NCI-H510A (cell line): Measurements from ENCODE around the gene DIABLO.
"Not testable (repeated sequence)": the region's sequence is repeated elsewhere in the genome, so short reads cannot be mapped to it uniquely, and the experiment has no call there.

Source experiments
- DNase-seq: peaks from one replicate; lab custom pipeline; 2025; lab: John Stamatoyannopoulos, UW

The DIABLO gene

DNA sequence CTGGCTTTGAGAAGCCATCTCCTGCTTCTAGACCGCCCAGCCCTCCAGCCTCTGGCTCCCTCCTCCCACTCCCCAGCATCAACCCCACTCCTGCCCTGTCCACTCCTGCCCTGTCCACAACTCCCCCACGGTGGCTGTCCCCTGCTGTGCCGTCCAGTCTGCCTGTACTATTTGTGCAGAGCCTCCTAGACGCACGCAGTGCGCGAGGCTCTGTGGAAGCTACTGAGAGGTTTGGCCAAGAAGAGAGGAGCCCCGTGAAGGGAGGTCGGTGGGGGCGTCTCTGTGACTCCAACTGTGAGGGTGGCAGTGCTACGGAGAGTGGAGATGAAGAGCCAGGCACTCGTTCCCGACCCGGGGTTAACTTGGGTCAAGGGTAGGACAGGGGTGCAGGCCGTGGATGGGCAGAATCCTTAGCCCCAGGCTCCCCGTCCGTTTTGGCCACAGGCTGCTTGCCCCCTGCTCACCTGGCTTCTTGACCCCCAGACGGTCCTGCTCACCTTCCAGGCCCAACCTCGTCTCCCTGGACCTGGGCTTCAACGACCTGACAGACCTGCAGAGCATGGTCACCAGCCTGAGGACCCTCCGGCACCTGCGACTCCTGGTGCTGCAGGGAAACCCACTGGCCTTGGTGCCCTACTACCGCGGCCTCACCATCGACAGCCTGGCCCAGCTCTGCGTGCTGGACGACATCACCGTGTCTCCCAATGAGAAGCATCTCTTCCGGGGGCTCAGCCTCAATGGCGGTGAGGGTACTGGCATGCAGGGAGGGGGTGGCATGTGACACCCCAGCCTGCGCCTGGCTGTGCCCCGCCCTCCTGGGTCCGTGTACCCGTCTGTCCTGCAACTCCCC lies 36.0 kb downstream of the DIABLO start:
- no peak for DNase-seq

DNA sequence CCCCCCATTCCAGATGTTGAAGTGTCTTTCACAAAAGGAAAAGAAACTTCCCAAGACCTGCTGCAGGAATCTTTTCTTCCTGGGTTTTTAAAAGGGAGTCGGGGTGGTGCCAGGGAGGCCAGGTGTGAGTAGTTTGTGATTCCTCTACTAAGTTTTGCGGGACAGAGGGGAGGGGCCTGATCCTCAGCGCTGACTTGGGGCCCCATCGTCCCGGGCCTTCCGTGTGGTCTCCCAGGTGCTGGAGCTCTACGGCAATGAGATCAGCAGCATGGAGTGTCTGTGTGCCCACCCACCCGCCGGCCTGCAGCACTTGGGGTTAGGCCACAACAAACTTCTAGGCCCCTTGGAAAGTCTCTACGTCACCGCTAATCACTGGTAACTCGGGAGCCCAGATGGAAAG lies 38.4 kb downstream of the DIABLO start:
- no peak for DNase-seq

DNA sequence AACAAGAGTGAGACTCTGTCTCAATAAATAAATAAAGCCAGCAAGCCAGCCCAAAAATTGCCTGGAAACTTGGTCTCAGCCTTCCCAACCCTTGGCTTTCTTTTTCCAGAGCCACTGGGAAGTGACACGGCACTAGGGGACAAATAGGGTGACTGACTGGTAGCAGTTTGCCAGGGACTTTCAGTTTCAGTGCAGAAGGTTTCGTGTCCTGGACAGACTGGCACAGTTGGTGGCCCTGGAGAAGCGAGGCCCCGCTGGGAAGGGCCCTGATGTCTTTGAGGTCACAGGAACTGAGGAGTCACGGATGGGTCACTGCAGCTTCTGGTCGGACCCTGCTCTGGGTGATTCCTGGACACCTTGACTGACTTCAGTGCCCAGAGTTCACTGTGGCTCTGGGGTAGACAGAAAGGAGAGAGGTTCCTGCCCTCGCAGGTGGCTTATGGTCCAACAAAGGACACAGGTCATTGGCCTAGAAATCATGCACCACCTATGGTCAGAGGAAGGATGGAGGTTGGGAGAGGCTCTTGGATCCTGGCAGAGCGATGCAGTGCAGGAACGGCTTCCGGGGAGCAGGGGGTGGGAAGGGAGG lies 40.3 kb downstream of the DIABLO start:
- no peak for DNase-seq

DNA sequence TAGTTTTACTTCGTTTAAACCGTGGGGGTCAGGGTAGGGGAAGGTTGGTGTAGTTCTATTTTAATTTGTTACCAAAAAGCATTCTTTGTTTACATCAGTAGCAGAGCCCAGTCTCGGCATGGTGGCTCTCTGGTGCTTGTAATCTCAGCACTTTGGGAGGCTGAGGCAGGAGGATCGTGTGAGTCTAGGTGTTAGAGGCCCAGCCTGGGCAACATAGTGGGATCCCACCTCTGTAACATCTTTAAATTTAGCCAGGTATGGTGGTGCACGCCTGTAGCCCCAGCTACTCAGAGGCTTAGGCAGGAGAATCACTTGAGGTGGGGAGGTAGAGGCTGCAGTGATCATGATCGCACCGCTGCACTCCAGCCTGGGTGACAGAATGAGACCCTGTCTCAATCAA lies 40.8 kb downstream of the DIABLO start:
- DNase-seq: no peak

DNA sequence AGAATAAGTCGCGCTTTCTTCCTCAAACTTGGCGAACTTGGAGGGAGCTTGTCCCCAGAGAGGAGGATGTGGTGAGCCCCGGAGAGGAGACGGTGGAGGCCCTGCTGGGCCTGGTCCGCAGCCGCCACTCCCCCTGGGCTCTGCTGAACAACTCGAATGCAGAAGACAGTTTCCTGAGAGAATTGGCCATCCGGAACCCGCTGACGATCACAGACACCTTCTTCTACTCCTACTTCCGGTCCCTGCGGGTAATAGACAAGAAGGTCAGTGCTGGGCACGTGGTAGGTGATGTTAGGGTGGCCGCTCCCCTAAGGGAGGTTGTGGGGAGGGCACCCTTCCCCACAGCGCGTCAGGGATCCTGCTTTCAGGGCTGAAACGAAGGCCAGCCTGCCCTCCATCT lies 41.3 kb downstream of the DIABLO start:
- DNase-seq: no peak

DNA sequence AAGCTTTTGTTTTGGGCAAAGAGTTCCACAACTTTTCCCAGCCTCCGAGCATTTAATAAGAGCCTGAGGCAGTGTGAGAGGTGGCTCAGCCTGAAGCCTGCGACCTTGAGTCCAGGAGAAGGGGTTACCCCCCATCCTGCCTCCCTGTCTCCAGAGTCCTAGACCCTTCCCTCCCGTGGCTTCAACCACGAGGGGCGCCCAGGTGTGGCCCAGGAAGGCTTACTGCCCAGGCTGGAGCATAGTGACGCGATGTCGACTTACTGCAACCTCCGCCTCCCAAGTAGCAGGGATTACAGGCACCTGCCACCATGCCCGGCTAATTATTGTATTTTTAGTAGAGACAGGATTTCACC lies 42.3 kb downstream of the DIABLO start:
- no peak for DNase-seq

DNA sequence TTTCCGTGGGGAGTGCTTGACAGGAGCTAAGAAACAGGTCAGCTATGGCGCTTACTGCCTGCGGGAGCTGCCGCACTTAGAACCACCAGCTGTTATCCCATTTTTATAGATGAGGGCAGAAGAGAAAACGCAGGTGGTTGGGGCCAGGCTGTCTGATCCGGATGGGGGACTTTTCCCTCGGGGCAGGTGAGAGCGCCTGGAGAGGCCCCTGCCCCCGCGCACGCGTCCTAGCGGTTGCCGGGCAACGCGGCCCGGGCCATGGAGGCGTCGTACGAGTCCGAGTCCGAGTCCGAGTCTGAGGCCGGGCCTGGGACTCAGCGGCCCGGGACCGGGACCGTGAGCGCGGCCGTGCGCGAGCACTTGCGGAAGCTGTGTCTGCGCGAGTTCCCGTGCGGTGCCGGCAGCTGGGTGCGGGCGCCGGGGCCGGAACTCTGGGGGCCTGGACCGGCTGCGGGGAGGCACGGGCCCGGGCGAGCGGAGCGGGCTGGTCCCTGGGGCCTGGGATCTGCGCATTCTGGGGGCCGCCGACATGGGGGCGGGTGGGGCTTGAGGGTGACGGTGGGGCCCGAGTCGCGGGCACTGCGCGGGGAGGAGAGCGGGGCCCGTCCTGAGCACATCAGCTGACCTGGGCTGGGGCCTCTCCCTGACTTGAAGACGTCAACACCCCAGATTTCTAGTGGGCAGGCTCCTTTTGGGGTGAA lies 42.8 kb downstream of the DIABLO start, which contains the start of gene LRRC43:
Gene LRRC43, plus strand, starts transcription at position 237 of the 701 bp plus-strand sequence. Its CDS starts 22 bp downstream, at position 259.
- peak; percentile 73 for DNase-seq

DNA sequence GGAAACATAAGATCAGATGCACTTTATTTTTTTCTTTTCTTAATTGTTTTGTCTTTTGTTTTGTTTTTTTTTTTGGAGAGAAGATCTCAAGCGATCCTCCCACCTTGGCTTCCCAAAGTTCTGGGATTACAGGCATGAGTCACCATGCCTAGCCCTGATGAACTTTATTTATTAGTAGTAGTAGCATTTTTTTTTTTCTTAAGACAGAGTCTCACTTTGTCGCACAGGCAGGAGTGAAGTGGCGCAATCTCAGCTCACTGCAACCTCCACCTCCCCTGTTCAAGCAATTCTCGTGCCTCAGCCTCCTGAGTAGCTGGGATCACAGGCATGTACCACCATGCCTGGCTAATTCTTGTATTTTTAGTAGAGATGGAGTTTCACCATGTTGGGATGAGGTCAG lies 49.4 kb downstream of the DIABLO start:
- DNase-seq: not testable (repeated sequence)

DNA sequence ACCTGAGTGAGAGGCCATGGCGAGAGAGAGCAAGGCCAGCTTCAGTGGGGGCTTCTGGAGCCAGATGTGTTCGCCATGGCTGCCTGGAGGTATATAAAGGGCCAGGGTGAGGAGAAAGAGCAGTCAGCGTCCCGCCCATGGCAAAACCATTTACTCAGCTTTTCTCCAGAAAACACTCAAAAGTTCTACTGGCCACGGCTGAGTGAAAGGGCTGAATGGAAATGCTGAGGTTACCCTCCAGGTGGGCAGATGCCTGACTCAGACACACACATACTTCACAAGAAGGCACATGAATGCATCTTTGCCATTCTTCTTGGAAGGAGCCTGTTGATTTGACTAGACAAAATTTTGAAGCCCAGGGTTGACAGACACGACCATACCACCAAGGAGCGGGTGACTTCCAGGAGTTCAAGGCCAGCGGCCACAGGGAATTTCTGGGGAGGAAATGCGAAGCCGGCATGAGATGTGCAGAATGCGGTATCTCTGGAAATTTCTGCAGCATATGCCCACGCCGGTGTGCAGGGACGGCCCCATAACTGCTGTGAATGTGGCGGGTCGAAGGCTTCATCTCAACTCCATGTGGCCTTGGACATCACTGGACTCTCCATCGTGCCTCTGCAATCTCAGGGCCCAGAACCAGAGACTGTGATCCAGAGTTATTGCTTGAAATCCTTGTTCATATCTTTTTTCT lies 51.6 kb downstream of the DIABLO start, which contains the start of gene IL31:
Gene IL31, minus strand, starts transcription at position 67 of the 691 bp plus-strand sequence. Its CDS starts 49 bp downstream, at position 18.
- no peak for DNase-seq

DNA sequence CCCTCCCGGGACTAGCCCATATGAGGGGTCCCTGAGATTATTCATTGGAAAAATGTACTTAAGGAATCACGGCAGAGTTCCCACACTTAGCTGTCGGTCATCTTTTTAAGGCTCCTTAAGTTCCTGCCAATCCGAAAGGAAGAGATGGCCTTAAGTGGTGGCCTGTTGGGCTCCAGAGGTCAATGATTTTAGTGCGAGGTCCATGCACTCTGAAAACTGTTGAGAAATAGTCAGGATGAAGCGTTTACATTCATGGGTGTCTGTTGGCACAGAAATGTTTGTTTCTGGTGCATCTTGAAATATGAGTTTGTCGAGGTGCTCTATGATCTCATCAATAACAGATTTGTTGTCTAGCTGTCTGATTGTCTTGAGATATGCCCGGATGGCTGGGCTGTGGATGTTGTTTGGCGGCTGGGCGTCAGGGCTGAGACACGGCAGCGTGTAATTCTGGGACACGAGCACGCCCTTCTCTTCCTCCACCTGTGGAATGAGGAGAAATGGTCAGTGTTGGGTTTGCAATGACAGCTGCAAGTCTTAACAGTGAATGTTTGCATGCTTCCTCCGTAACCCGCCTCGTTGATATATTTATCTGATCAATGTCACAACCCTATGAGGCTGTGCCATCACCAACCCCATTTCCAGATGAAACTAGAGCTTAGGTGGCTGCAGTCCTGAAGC lies 53.5 kb downstream of the DIABLO start:
- DNase-seq: no peak

DNA sequence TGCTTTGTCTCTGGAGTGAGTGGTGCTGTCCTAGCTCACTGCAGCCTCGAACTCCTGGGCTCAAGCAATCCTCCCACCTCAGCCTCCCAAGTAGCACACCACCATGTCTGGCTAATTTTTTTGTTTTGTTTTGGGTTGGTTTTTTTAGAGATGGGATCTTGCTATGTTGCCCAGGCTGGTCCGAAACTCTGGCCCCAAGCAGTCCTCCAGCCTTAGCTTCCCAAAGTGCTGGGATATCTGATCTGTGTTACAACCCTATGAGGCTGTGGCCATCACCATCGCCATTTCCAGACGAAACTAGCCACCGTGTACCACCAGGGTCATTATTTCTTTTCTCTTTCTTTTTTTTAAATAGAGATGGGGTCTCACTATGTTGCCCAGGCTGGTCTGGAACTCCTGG lies 54.5 kb downstream of the DIABLO start:
- no peak for DNase-seq

DNA sequence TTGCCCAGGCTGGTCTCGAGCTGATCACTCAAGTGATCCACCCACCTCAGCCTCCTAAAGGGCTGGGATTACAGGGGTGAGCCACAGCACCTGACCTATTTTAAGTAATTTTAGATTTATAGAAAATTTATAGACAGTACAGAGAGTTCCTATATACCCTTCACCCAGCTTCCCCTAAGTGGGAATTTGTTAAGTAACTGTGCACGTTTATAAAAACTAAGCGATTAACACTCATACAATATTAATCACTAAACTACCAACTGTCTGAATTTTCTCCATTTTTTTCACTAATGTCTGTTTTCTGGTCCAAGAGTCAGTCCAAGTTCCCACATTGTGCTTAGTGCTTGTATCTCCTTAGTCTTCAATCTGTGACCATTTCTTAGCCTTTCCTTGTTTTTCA lies 57.4 kb downstream of the DIABLO start:
- DNase-seq: no peak

DNA sequence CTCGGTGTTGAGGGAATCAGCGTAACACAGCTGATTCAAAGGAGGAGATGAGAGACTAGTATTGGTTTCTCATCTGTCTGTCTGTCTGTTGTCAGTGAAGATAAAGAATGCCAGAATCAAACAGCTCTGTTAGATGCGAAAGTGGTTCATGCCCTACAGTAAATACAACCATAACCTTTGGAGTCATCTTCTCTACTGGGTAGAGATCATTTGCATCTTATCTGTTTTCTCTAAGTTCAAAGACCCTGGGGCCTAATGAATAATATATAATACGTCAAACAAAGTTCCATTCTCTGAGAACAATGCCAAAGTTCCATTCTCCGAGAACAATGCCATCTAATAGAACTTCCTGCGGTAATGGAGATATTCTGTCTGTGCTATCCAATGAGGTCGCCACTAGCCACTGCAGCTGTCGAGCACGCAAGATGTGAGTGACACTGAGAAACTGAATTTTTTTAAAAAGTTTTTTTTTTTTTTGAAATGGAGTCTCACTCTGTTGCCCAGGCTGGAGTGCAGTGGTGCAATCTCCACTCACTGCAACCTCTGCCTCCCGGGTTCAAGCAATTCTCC lies 58.4 kb downstream of the DIABLO start:
- no peak for DNase-seq

DNA sequence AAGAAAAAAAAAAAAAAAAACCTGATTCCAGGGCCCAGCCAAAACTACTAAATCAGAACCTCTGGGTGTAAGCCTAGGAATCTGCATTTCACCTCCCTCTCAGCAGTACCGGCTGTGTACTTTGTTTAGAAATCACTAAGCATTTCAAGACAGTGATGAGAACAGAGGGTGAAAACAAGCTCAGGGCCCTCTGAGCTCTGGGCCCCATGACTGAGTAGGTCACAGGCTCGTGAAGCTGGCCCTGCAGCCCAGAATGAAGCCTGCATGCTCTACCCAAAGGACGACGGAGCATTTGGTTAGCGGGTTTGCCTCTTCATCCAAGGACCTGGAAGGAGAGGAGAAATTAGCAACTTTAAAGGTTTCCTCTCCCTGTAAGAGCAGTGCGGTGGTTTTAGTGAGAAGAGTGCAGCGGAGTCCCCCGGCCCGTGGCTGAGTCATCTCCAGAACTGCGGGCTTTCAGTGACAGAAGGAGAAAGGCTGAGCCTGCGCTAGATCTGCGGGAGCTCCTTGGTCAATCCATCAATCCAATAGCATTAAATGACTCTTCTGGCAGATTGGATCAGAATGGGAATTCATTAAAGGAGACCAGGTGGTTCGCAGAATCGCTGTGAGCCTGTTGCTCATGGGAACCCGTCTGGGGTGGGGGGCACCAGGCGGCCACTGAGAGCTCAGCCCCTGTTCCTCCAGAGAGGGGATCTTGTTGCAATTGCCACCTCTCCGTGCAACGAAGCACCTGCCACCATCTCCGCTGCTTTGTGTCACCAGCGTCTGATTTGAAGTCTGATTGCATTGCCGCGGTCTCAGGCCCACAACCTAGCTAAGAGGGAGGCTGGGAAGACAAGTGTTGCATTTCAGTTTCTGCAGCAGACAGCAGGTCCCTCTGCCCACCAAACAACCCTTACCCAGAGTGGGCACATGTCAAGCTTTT lies 59.2 kb downstream of the DIABLO start:
- DNase-seq: no peak

DNA sequence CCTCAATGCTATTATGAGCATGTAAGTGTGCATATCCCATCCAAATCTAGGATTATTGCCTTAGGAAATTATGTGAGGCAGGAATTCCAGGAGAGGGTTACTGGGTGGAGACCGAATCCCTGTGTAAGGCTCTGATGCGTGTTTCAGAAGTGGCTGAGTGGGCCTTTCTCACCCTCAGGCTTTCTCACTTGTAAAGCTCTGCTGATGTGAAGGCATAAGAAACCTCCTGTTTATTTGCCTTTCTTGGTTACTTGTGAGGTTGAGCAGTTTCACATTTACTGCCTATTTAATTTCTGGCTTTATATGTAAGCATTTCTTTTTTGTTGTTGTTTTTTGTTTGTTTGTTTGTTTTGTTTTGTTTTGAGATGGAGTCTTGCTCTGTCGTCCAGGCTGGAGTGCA lies 62.9 kb downstream of the DIABLO start:
- DNase-seq: no peak

DNA sequence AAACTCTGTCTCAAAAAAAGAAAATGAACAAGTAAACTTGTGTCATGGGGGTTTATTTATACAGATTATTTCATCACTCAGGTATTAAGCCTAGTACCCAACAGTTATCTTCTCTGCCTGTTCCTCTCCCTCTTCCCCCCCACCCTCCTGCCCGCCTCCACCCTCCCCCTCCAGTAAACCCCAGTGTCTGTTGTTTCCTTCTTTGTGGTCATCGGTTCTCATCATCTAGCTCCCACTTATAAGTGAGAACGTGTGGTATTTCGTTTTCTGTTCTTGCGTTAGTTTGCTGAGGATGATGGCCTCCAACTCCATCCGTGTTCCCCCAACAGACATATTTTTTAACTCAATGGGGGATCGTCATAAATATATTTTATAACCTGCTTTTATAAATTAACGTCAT lies 64.2 kb downstream of the DIABLO start:
- DNase-seq: no peak

DNA sequence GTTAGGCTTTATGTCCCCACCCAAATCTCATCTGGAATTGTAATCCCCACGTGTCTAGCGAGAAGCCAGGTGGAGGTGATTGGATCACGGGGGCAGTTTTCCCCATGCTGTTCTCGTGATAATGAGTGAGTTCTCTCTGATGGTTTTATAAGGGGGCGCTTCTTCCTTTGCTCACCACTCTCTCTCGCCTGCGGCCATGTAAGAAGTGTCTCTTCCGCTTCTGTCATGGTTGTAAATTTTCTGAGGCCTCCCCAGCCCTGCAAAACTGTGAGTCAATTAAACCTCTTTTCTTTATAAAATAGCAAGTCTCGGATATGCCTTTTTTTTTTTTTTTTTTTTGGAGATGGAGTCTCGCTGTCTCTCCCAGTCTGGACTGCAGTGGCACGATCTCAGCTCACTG lies 65.1 kb downstream of the DIABLO start:
- no peak for DNase-seq

DNA sequence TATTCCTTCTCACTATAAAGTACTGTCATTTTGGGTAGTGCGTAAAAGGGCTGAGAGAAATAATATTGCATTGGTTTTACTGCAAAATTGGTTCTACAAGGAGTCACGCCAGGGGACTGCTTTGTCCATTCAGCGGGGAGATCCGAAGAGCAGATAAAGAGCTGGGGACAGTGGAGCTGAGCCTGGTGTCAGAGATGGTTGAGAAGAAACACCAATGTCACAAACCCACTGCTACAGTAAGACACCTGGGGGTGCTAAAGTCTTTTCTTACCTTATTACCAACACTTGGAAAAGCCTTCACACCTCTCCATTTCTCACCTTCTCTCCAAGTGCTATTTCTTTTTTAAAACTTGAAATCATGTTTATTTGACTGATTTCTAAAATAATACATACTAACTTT lies 66.0 kb downstream of the DIABLO start:
- DNase-seq: no peak

DNA sequence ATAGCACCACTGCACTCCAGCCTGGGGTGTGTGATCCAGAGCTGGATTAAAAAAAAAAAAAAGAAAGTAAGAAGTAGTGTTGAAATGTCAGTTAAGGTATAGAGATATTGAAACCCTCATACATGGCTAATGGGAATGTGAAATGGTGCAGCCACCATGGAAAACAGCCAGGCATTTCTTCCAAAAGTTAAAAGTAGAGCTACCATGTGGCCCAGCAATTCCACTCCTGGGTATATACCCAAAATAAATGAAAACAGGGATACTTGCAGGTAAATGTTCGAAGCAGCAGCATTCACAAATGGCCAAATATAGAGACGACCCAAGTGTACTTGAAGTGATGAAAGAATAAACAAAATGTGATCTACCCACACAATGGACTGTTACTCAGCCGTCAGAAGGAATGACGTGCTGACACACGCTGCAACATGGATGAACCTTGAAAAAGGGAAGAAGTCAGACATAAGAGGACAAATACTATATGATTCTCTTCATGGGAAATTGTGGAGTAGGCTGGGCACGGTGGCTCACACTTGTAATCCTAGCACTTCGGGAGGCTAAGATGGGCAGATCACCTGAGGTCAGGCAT lies 67.1 kb downstream of the DIABLO start:
- no peak for DNase-seq
